ENCODE data around the gene TMEM18.

DNA sequence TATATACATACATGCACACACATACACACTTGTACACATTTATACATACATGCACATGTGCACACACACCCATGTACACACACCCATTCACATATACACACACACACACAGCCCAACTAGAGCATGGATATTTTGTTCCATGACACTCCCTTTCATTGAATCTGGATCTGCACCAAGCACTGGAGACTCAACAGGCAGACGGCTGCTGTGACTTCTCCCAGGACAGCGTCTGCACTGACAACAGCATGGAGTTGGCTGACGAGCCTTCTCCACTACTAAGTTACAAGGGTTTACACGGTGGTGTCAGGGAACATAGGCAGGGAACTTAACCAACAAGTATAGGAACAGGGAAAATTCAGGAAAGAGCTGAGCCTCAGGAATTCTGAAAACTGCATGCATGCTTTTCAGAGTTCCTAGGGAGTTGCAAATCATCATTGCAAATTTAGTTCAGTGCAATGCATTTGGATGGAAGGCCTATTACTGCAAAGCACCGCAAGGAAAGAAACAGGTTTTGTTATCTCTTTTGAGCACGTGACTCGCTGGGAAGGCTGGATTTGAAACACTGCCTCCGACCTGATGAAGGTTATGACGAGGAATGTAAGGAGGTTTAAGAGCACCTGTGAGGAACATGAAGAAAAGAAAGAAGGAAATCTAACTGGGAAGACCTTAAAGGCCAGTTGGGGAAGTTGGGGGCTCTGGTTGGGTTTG is 35.9 kb downstream of the TMEM18 start:
- no peak for TF ChIP-seq ZNF883 (CRISPR knock-in tag; IDR thresholded peaks at IDR 0.05; ENCODE audit: not compliant biosample characterization)
- no peak for TF ChIP-seq EZH2 (conservative IDR thresholded peaks at IDR 0.05; ENCODE audit: low read depth, low read length)
- TF ChIP-seq POLR2AphosphoS5 (IDR thresholded peaks at IDR 0.05; ENCODE audit: low read depth, low read length) = no peak
- no peak for TF ChIP-seq ZNF558 (CRISPR knock-in tag; IDR thresholded peaks at IDR 0.05; ENCODE audit: borderline replicate concordance)
- TF ChIP-seq POLR2A (IDR thresholded peaks at IDR 0.05; ENCODE audit: insufficient read depth in 1 of 2, low read depth in 2 of 2, low read length in 2 of 2) = no peak
- no peak for TF ChIP-seq ARNT (IDR thresholded peaks at IDR 0.05)
- no peak for TF ChIP-seq ZNF282 (IDR thresholded peaks at IDR 0.05; ENCODE audit: partially characterized antibody)
- TF ChIP-seq, protein P1, sequence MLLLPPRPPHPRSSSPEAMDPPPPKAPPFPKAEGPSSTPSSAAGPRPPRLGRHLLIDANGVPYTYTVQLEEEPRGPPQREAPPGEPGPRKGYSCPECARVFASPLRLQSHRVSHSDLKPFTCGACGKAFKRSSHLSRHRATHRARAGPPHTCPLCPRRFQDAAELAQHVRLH (CRISPR knock-in tag; IDR thresholded peaks at IDR 0.05; ENCODE audit: borderline replicate concordance, low read depth) = no peak
- no peak for TF ChIP-seq MZF1 (CRISPR knock-in tag; IDR thresholded peaks at IDR 0.05; ENCODE audit: borderline replicate concordance)
- TF ChIP-seq ZNF629 (CRISPR knock-in tag; conservative IDR thresholded peaks at IDR 0.05) = no peak
- no peak for TF ChIP-seq TAF1 (CRISPR knock-in tag; IDR thresholded peaks at IDR 0.05)
- TF ChIP-seq ZNF816 (CRISPR knock-in tag; IDR thresholded peaks at IDR 0.05; ENCODE audit: borderline replicate concordance) = no peak

Data from HepG2 (cell line).